Neural progenitor cell (in vitro differentiated cells): ENCODE data around the gene LOXHD1.

Source experiments
- CTCF ChIP-seq: fragments of 200-600 bp; sonication (generic); IDR thresholded peaks from 2 replicates; pipeline ENCODE4 v1.5.1; 2017; ENCODE audit warnings: antibody characterized with exemption, mild to moderate bottlenecking
- EZH2 ChIP-seq: fragments of 200-600 bp; sonication (generic); IDR thresholded peaks from 2 replicates; pipeline ENCODE4 v1.6.1; 2017; ENCODE audit warnings: antibody characterized with exemption, mild to moderate bottlenecking, moderate library complexity

GRCh38 chr18:46693996-46694395, 37.0 kb upstream of the LOXHD1 start:
- TF ChIP-seq CTCF (no peak), EZH2 (no peak)
